SK-N-SH (cell line): ENCODE measurements around the gene HSPB3.

ENCODE experiments used
- CHD2 ChIP-seq: fragments of 150-350 bp; IDR thresholded peaks from 2 replicates; pipeline ENCODE4 v1.6.1; 2018; ENCODE audit warnings: low read length; ENCODE audit not compliant: partially characterized antibody
- EZH2phosphoT487 ChIP-seq: fragments of 200-600 bp; sonication (generic); IDR thresholded peaks from 2 replicates; pipeline ENCODE4 v1.6.1; 2017; ENCODE audit warnings: low read depth, mixed run types, mild to moderate bottlenecking, antibody characterized with exemption, moderate library complexity, borderline replicate concordance
- MXI1 ChIP-seq: IDR thresholded peaks from 2 replicates; pipeline ENCODE4 v1.6.1; 2012; ENCODE audit warnings: mild to moderate bottlenecking, low read depth, low read length, improper control_type of control experiment
- NFIC ChIP-seq: IDR thresholded peaks from 2 replicates; pipeline ENCODE4 v1.4.0; 2012; ENCODE audit warnings: borderline replicate concordance
- NRF1 ChIP-seq: IDR thresholded peaks from 2 replicates; pipeline ENCODE4 v1.6.1; 2012; ENCODE audit warnings: low read depth, mild to moderate bottlenecking, low read length
- POLR2AphosphoS5 ChIP-seq: IDR thresholded peaks from 2 replicates; pipeline ENCODE4 v1.6.1; 2012; ENCODE audit warnings: low read depth, low read length
- RAD21 ChIP-seq: IDR thresholded peaks from 2 replicates; pipeline ENCODE4 v1.6.1; 2012; ENCODE audit warnings: mild to moderate bottlenecking, low read length
- RXRA ChIP-seq: IDR thresholded peaks from 2 replicates; pipeline ENCODE4 v1.4.0; 2012; ENCODE audit warnings: low read depth, mild to moderate bottlenecking, borderline replicate concordance
- YY1 ChIP-seq: IDR thresholded peaks from 2 replicates; pipeline ENCODE4 v1.4.0; 2012; ENCODE audit warnings: low read depth, mild to moderate bottlenecking
- TF ChIP-seq, protein P1 (sequence below): IDR thresholded peaks from 2 replicates; pipeline ENCODE4 v1.6.1; 2012; ENCODE audit warnings: mild to moderate bottlenecking, low read depth, low read length, moderate library complexity
- TF ChIP-seq, protein P2 (sequence below): IDR thresholded peaks from 2 replicates; pipeline ENCODE4 v1.4.0; 2012; ENCODE audit warnings: low read depth, borderline replicate concordance
- TF ChIP-seq, protein P3 (sequence below): fragments of 200-600 bp; sonication (generic); IDR thresholded peaks from 2 replicates; pipeline ENCODE4 v1.6.1; 2017; ENCODE audit warnings: antibody characterized with exemption, mild to moderate bottlenecking, moderate library complexity
- TF ChIP-seq, protein P4 (sequence below): IDR thresholded peaks from 2 replicates; pipeline ENCODE4; 2012

DNA sequence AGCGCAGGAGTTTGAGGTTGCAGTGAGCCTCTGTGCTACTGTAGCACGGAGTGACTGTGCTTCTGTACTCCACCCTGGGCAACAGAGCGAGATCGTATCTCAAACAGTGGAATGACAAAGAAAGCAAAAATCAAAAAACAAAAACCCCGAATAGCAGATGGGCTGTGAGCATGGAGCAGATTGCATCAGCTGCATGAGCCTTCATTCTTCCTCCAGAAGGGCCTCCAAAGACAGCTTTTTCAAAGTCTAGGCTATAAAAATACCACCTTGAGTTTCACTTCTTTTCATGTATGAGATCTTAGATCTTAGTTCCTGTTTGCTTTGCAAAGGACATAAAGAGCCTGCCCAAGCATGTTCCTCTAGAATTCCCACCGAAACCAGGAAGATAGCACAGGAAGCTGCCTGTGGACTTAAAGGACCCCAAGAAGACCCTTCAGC lies 15.0 kb upstream of the HSPB3 start:
- TF ChIP-seq, protein P1, sequence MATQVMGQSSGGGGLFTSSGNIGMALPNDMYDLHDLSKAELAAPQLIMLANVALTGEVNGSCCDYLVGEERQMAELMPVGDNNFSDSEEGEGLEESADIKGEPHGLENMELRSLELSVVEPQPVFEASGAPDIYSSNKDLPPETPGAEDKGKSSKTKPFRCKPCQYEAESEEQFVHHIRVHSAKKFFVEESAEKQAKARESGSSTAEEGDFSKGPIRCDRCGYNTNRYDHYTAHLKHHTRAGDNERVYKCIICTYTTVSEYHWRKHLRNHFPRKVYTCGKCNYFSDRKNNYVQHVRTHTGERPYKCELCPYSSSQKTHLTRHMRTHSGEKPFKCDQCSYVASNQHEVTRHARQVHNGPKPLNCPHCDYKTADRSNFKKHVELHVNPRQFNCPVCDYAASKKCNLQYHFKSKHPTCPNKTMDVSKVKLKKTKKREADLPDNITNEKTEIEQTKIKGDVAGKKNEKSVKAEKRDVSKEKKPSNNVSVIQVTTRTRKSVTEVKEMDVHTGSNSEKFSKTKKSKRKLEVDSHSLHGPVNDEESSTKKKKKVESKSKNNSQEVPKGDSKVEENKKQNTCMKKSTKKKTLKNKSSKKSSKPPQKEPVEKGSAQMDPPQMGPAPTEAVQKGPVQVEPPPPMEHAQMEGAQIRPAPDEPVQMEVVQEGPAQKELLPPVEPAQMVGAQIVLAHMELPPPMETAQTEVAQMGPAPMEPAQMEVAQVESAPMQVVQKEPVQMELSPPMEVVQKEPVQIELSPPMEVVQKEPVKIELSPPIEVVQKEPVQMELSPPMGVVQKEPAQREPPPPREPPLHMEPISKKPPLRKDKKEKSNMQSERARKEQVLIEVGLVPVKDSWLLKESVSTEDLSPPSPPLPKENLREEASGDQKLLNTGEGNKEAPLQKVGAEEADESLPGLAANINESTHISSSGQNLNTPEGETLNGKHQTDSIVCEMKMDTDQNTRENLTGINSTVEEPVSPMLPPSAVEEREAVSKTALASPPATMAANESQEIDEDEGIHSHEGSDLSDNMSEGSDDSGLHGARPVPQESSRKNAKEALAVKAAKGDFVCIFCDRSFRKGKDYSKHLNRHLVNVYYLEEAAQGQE: no peak
- TF ChIP-seq, protein P2, sequence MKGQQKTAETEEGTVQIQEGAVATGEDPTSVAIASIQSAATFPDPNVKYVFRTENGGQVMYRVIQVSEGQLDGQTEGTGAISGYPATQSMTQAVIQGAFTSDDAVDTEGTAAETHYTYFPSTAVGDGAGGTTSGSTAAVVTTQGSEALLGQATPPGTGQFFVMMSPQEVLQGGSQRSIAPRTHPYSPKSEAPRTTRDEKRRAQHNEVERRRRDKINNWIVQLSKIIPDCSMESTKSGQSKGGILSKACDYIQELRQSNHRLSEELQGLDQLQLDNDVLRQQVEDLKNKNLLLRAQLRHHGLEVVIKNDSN: no peak
- TF ChIP-seq, protein P3, sequence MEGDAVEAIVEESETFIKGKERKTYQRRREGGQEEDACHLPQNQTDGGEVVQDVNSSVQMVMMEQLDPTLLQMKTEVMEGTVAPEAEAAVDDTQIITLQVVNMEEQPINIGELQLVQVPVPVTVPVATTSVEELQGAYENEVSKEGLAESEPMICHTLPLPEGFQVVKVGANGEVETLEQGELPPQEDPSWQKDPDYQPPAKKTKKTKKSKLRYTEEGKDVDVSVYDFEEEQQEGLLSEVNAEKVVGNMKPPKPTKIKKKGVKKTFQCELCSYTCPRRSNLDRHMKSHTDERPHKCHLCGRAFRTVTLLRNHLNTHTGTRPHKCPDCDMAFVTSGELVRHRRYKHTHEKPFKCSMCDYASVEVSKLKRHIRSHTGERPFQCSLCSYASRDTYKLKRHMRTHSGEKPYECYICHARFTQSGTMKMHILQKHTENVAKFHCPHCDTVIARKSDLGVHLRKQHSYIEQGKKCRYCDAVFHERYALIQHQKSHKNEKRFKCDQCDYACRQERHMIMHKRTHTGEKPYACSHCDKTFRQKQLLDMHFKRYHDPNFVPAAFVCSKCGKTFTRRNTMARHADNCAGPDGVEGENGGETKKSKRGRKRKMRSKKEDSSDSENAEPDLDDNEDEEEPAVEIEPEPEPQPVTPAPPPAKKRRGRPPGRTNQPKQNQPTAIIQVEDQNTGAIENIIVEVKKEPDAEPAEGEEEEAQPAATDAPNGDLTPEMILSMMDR: no peak
- TF ChIP-seq EZH2phosphoT487: no peak
- no peak for TF ChIP-seq MXI1
- TF ChIP-seq, protein P4, sequence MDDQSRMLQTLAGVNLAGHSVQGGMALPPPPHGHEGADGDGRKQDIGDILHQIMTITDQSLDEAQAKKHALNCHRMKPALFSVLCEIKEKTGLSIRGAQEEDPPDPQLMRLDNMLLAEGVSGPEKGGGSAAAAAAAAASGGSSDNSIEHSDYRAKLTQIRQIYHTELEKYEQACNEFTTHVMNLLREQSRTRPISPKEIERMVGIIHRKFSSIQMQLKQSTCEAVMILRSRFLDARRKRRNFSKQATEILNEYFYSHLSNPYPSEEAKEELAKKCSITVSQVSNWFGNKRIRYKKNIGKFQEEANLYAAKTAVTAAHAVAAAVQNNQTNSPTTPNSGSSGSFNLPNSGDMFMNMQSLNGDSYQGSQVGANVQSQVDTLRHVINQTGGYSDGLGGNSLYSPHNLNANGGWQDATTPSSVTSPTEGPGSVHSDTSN: no peak
- TF ChIP-seq POLR2AphosphoS5: no peak
- TF ChIP-seq RAD21: no peak
- TF ChIP-seq RXRA: no peak
- no peak for TF ChIP-seq CHD2
- no peak for TF ChIP-seq NFIC
- TF ChIP-seq YY1: no peak
- TF ChIP-seq NRF1: no peak
